NOMO-1 treated with dmso at 0.1 percent for 144 hours (cell line): ENCODE measurements around the gene ZNF595.
"Not testable (repeated sequence)": the region's sequence is repeated elsewhere in the genome, so short reads cannot be mapped to it uniquely, and the experiment has no call there.

ENCODE experiments used
- DNase-seq: peaks from one replicate; lab custom pipeline; 2025; ENCODE audit not compliant: unreplicated experiment; lab: John Stamatoyannopoulos, UW

Gene ZNF595

DNA sequence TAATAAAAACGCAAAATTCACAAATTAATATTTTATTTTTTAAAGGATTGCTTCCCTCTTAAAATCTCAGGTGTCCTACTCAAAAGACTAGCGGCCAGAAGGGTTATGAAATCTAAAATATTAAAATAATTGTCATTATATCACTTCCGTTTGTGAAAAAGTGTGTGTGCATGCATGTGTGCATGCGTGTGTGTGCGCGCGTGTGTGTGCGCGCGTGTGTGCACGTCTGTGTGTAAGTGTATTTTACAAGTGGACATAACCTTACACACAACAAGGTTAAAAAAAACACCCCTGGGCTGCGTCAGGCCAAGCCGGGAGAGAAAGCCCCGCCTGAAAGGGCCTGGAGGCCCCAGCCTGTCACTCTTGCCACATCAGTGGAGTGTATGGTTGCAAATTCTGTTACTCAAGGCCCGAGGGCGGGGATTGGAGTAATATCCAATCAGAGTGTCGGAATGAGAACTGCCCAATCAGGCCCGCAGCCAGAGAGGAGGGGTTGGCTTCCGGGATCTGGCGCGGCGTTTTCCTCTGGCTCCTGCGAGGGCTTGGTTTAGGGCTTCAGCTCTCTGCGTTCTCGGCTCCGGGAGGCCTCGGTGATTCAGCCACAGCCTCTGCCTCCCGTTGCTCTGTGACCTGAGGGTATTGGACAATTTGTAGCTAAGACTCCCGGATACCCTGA is at the start of gene ZNF595:
Gene ZNF595 (plus strand): TSS at position 518 of the 676 bp plus-strand sequence. CDS start 168 bp downstream, outside the sequence.
- DNase-seq, result not testable (repeated sequence)

DNA sequence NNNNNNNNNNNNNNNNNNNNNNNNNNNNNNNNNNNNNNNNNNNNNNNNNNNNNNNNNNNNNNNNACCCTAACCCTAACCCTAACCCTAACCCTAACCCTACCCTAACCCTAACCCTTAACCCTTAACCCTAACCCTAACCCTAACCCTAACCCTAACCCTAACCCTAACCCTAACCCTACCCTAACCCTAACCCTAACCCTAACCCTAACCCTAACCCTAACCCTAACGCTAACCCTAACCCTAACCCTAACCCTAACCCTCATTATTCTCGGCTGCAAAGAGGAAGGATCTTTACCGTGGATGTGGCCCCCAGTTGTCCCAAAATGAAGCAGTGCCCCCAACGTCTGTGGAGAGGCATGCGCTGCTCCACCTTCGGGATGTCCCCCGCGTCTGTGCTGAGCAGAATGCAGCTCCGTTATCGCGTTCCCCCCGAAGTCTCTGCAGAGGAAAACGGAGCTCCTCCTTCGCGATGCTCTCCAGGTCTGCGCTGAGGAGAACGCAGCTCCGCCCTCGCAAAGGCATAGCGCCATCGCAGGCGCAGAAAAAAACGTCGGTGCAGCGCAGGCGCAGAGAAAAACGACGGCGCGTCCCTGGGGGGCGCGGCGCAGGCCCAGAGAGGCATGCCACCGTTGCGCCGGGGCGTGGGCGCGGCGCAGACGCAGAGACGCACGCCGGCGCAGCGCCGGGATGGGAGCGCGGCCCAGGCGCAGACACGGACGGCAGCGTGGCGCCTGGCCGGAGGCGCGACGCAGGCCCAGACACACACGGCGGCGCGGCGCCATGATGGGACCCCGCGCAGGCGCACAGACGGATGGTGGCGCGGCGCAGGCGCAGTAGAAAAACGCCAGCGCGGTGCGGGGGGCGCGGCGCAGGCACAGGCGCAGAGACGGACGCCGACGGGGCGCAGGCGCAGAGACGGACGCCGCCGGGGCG is 42.9 kb upstream of the ZNF595 start:
- not testable (repeated sequence) for DNase-seq

DNA sequence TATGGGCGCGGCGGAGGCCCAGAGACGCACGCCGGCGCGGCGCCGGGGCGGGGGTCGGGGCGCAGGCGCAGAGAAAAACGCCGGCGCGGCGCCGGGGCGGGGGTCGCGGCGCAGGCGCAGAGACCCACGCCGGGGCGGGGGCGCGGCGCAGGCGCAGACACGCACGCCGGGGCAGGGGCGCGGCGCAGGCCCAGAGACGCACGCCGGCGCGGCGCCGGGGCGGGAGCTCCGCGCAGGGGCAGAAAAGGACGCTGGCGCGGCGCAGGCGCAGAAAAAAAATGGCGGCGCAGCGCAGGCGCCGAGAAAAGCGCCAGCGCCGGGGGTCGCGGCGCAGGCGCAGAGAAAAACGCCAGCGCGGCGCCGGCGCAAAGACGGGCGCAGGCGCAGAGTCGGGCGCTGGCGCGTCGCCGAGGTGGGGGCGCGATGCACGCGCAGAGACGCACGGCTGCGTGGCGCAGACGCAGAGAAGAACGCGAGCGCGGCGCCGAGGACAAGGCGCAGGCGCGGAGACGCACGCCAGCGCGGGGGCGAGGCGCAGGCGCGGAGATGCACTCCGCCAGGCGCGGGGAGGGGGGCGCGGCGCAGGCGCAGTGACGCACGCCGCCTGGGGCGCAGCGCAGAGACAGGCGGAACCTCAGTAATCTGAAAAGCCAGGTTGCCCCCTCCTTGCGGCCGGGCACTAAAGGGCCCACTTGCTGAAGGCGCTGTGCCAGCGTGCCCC is 41.9 kb upstream of the ZNF595 start:
- not testable (repeated sequence) for DNase-seq

DNA sequence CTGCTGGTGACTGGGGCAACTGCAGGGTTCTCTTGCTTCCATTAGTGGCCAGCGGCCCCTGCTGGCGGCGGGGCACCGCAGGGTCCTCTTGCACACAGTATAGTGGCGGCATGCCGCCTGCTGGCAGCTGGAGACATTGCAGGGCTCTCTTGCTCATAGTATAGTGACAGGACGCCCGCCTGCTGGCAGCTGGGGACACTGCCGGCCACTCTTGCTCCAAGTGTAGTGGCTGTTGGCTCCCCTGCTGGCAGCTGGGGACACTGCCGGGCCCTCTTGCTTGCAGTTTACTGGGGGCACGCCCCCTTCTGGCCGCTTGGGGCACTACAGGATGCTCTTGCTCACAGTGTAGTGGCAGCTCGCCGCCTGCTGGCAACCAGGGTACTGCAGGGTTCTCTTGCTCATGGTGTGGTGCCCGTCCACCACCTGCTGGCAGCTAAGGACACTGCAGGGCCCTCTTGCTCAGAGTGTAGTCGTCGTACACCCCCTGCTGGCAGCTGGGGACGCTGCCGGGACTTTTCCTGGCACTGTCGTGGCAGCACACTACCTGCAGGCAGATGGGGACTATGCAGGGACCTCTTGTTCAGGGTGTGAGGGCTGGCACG is 41.2 kb upstream of the ZNF595 start:
- not testable (repeated sequence) for DNase-seq

DNA sequence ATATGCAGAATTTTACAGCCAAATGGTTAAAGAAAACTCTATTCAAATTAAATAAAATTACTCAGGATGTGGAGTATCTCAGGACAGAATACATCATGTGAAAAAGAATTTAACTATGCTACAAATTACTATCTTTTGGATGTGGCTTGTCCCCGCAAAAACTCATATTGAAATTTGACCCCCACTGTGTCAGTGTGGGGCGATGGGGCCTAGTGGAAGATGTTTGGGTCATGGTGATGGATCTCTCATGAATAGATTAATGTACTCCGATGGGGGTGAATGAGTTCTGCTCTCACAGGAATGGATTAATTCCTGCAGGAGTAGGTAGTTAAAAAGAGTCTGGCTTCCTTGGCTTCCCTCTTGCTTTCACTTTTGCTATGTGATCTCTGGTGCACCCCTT is 35.0 kb upstream of the ZNF595 start:
- not testable (repeated sequence) for DNase-seq

DNA sequence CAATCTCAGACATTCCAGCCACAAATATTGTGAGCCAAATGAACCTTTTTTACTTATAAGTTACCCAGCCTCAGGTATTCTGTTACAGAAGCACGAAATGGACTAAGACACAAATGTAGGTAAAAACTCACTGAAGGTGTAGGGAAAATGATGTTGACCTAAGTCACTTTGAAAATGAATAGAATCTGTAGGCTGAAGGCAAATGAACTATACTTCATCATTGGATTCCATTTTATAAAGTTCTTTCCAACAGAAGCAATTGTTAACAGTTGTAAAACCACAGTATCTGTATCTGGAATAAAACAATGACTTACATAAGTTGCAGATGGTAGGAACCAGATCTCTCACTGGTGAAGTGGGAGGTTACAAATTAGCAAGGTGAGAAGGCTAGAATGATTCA is 34.5 kb upstream of the ZNF595 start:
- DNase-seq, result not testable (repeated sequence)

DNA sequence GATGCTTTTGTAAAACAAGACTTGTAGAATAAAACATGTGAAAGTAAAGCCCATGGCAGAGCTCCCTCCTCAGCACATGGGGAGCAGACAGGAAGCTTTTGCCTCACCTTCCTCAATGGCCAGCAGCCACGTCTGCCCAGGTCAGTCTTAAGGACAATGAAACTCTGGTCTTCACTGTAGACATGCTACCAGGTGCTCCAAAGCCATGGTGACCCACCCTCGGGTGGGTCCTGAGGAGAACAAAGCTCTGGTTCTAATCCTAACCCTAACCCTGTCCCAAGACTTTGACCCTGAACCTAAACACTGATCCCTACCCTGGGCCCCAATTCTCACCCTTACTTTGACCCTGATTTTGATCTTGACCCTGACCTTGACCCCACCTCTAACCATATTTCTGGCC is 30.2 kb upstream of the ZNF595 start:
- not testable (repeated sequence) for DNase-seq

DNA sequence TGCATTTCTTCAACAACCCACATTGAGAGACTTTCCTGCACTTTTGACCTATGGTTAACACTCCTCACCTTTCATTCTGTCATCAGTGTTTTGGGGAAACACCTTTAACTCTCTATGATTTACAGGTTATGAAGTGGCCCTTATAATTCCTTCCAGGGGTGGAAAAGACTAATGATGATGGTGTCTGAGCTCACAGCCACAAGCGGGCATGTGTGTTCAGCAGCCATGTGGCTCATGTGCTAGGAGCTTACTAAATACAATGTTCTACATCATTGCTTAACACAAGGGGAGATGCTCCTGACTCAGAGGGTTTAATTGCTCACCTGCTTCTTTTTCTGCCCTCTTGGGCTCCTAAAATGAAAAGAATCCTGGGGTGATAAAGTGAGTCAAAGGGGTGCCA is 28.8 kb upstream of the ZNF595 start:
- DNase-seq, result not testable (repeated sequence)

DNA sequence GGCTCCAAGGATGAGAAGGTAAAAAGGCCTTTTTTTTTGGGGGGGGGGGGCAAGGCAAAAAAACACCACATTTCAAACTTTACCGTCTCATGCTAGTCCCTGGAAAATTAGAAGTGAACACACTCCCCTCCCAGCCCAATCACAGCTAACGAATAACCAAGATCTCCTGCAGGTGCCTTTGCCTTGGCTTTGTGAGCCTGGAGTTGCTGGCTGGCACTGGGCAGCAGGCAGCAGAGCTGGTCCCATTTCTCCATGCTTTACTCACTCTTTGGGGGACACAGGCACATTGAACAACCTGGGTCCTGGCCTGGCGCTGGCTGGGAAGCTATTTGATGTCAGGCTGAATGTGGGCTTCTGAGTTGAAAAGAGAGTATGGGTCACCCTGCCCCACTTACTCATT is 25.6 kb upstream of the ZNF595 start:
- DNase-seq, result not testable (repeated sequence)

DNA sequence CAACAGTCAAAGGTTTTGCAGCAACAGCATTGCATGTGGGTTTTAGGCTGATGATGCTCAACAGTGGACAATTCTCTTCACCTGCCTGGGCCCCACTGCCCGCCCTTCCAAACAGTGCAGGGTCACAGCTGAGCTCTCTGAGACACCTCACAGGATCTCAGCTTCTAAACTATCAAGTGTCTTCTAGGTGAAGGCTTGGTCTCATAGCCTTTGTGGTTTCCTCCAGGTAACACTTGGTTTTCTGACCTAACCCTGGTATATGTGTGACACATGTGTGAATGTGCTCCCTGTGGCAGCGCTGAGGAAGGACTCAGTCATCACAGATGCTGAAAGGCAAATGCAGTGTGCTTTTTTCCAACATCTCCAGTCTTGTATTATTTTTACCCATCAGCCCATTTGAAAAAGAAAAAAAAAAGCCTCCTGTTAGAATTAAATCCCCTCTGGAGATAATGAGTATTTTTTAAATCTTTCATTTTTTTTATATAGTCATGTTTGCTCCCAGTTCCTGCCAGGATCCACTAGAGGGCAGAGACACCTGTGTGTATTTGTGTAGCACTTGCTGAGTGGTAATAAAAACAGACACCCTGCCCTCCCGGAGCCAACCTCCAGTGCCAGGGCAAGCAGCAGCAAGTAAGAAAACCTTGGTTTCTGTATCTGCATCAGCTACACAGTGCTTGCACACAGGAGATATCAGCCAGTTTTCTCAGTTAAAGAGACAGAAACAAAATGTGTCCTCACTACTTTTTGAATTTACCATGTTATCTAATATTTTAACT is 24.2 kb upstream of the ZNF595 start:
- DNase-seq, result not testable (repeated sequence)

DNA sequence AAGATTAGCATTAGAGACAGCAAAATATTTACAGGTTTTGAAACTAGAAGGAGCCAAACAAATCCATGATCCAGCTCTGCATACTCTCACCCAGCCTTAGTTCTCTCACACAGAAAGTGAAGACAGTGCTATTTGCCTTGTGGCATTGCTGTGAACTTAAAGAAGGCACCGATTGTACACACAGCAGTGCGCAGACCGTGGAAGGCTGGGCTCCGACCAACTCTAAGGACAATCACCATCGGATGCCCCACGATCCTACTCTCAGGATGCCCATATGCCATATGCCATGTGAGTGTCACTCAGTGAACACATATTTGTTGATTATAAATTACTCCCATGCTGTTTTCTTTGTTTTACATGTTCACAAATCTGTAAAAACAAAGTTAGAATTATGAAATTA is 19.8 kb upstream of the ZNF595 start:
- DNase-seq, result not testable (repeated sequence)

DNA sequence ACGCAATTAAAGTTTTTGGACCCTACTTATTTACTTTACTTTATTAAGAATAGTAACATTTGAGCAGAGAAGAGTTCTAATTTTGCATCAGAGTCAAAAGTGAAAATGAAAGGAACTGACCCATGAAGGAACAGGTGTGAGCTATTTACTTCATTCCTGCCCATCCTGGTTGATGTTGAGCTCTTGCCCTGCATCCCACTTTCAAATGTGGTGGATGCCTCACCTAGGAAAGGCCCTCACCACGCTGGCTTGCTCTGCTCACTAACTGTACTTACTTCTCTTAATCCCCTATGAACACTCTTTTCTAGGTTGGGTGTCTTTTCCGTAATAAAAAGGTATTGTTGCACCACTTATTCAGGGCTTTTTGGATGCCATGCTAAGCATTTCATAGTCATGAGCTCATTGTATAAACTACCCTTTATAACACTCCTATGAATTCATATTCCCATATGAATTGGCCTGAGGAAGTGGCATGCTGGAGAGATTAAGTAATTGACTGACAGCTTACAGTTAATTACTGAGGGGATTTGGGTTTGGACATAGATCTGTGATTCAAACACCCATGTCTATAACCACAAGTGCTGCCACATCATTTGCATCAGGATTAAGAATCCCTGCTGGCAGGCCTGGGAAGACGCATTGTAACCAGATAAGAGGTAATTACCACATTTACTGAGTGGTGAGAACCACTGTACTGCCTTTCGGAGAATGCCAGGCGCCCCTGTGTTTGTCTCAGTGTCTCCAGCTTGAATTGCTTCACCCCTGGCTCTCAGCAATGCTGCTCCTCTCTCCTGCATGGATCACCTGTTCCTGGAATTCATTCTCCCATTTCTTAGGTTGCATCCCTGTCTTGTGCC is 16.3 kb upstream of the ZNF595 start:
- DNase-seq, result not testable (repeated sequence)

DNA sequence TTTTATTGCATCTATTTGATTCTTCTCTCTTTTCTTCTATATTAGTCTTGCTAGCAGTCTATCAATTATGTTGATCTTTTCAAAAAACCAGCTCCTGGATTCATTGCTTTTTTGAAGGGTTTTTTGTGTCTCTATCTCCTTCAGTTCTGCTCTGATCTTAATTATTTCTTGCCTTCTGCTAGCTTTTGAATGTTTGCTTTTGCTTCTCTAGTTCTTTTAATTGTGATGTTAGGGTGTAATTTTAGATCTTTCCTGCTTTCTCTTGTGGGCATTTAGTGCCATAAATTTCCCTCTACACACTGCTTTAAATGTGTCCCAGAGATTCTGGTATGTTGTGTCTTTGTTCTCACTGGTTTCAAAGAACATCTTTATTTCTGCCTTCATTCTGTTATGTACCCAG is 14.9 kb upstream of the ZNF595 start:
- DNase-seq, result not testable (repeated sequence)

DNA sequence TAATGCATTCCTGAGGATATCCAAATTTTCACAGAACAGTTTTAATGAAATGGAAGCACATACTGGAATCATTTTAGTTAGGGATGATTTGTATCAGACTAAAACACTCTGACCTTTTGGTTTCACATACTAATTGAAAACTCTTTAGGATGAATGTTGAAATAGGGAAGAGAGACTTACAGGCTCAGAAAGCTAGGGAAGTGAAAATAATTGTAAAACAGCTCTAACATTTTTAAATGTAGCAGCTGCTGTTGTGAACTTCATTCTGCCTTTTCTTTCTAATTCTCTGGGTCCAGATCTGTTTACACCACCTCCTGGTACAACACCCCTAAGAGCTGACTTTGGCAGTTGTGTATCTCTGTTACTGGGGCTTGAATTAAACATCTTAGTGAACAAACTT is 9.7 kb upstream of the ZNF595 start:
- DNase-seq, result not testable (repeated sequence)

DNA sequence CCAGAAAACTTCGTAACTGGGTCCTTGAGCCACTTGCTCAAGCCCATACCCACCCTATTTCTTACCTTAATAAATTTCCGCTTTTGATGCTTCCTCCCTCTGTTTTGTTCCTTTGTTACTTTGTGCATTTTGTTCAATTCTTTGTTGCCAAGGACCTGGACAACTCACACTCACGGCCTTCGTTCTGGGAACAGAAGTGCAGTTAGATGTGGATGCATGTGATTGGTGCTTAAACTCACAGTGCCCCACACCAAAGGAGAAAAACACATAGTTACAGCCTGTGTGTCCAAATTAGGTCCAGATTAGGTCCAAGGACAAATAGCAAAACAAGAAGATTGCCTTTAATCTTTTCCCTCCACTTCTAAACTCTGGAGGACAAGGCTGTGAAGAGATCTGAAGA is 1.9 kb upstream of the ZNF595 start:
- DNase-seq, result not testable (repeated sequence)

DNA sequence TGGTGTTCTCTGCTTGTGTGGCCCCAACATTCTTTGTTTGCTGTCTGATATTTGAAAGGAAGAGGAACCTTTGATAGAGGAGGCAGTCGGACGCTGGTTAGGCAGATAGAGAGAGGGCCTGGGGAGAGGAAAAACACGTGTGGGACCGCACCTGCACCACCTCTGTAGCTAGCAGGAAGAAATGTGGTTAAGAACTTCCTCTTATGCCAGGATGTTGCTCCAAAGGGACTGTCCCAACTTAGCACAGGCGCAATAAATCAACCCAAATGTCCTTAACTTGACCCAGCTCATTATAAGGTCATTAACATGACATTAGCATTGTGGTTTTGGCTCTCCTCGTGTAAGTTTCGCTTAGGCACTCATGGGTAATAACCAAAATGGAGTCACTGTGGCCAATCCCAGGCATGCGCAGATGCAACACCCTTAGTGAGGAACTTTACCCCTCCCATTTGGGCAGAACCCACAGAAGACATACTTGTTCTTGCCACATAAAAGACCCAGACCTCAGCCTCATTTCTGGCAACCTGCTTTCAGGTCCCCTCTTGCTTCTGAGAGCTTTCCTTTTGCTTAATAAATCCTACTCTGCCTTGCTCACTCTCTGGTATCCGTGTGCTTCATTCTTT is 1.4 kb upstream of the ZNF595 start:
- DNase-seq, result not testable (repeated sequence)

DNA sequence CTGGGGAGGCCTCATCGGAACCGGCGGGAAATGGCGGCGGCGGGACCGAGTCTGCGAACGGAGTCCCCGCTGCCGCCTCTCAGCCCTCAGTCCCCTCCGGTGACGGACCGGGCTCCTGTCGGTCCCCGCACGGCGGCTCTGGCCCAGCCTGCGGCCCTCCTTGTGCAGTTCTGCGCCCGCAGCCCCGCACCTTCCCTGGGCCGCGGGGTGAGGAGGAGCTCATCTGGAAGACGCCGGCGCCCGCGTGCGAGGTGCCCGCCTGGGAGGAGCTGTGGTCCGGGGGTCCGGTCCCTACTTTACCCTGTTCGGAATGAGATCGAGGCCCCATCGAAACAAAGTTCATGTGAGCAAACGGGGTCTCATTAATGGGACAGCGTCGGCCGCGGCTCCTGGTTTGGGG is 400 bp downstream of the ZNF595 start:
- DNase-seq, result not testable (repeated sequence)

DNA sequence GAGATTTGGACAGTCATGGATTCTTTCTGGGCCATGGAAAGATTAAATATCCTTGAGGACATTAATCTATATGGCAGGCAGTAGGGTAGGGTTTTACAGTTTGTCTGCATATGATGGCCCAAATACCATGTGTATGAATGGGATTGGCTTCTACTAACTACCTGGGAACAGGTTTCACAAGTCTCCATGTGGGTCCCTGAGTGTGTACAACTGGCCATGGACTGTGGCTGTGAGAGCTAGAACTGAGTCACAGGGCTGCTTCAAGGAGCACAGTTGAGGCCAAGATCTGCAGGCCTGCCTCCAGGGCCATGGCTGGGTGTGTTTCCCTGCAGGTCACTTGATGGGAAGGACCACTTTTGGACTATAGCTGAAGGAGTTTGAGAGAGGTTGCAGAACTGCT is 11.6 kb downstream of the ZNF595 start:
- not testable (repeated sequence) for DNase-seq

DNA sequence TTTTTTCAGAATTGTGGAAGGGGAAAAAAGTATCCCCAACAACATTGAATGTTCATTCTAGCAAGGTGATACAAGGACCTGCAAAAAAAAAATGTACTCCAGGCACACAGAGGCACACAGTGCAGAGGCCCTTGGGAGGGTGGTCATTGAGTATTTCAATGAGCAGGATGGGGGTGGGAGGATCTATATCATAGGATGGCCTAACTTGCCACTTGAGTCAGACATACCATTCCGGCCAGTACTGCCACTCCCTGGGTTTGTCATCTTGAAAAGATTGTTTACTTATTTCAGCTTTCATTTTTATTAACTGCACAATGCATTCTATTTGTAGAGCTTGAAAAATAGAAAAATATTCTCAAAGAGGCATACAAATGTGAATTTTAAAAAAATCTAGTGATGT is 18.7 kb downstream of the ZNF595 start:
- DNase-seq, result no peak
